ENCODE data around the gene MAPT. TPM values are rescaled to one million over a fixed set of nuclear protein-coding genes. Genes with fewer than 3 reads are reported as not detected.

Gene MAPT
- total and polyA plus RNA-seq, 2 of the 13 experiments (the other 11 are each of a cell fraction or from before 2014, with no cell fraction given): 2.1 to 2.8 TPM

DNA sequence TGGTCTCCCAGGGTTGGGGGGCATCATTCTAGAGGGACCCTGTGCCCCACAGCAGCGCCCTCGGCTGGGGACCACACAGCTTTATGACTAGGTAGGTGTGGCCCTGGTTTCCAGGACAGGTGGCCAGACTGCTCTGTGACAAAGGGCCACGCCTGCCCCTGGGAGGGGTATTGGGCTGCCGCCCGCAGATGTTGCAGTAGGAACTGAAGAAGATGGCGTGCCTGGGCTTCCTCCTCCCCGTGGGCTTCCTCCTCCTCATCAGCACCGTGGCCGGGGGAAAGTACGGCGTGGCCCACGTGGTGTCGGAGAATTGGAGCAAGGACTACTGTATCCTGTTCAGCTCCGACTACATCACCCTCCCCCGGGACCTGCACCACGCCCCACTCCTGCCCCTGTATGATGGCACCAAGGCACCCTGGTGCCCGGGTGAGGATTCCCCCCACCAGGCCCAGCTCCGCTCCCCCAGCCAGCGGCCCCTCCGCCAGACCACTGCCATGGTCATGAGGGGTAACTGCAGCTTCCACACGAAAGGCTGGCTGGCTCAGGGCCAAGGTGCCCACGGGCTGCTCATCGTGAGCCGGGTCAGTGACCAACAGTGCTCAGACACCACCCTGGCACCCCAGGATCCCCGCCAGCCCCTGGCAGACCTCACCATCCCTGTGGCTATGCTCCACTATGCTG is 49.5 kb upstream of the MAPT start, which contains the start of gene SPPL2C:
SPPL2C (plus strand) TSS at position 187 of the 681 bp plus-strand sequence; CDS start at position 213, 26 bp downstream.
- Histone ChIP-seq H3K9ac (ENCODE audit: insufficient read depth, low read depth, low read length) (no peak within 1 kb of the TSS), H3K79me2 (ENCODE audit: insufficient read depth, low read length) (no peaks in the 10 kb centered on the region)
- POLR2A ChIA-PET: no interaction called here

More for the DNA sequence above, 49.5 kb upstream of the MAPT start, which contains the start of gene SPPL2C:
- CTCF ChIA-PET (ENCODE audit: low intra/inter-chr PET ratio, low total read pairs): no interaction called here
- 33% methylated on average over 10 of the region's 25 CpGs for WGBS (ENCODE audit: low lambda C conversion rate)
- intact Hi-C loops (cut with micrococcal nuclease; ENCODE audit: unreplicated experiment): no loop called here
- Histone ChIP-seq H4K20me1 (ENCODE audit: insufficient read depth, low read length) (no peaks in the 10 kb centered on the region), H3K36me3 (replicated peaks in 1 of 2; ENCODE audit: control insufficient read depth in 1 of 2, insufficient read depth in 2 of 2, low read length in 2 of 2) (no peaks in the 10 kb centered on the region), H3K27ac (ENCODE audit: extremely low read length, insufficient read depth, low read length) (no peak within 1 kb of the TSS), H3K4me3 (replicated peaks in 1 of 3; ENCODE audit: insufficient read depth in 1 of 3, low read depth in 2 of 3, low read length in 3 of 3) (no peak within 1 kb of the TSS), H3K4me2 (ENCODE audit: low read depth, low read length) (no peak within 1 kb of the TSS), H3K27me3 (ENCODE audit: control insufficient read depth in 1 of 2, insufficient read depth in 2 of 2, low read length in 2 of 2) (peaks cover 19 to 91% of the 10 kb centered on the region in 2 experiments; a peak in 4 of 5 replicates), H3K4me1 (ENCODE audit: insufficient read depth, low read length) (no peaks in the 10 kb centered on the region), H3K9me3 (ENCODE audit: low read length) (no peaks in the 10 kb centered on the region), H2AFZ (ENCODE audit: low read length) (no peak within 1 kb of the TSS)
- TF ChIP-seq EZH2 (conservative IDR thresholded peaks at IDR 0.05; ENCODE audit: low read depth, low read length) (no peak), YEATS4 (CRISPR knock-in tag; IDR thresholded peaks at IDR 0.05; ENCODE audit: borderline replicate concordance) (no peak), SIX4 (CRISPR knock-in tag; IDR thresholded peaks at IDR 0.05) (no peak), FIP1L1 (IDR thresholded peaks at IDR 0.05; ENCODE audit: borderline replicate concordance, insufficient read depth, low read depth, low read length) (no peak), KLF6 (CRISPR knock-in tag; IDR thresholded peaks at IDR 0.05) (no peak), CBFB (CRISPR knock-in tag; IDR thresholded peaks at IDR 0.05) (no peak), ZNF709 (CRISPR knock-in tag; IDR thresholded peaks at IDR 0.05) (no peak), U2AF2 (IDR thresholded peaks at IDR 0.05; ENCODE audit: low read depth, low read length) (no peak), ZNF788 (CRISPR knock-in tag; IDR thresholded peaks at IDR 0.05; ENCODE audit: borderline replicate concordance) (no peak), ZNF607 (CRISPR knock-in tag; IDR thresholded peaks at IDR 0.05; ENCODE audit: borderline replicate concordance) (no peak), SNAPC2 (CRISPR knock-in tag; IDR thresholded peaks at IDR 0.05) (no peak), ZNF335 (CRISPR knock-in tag; IDR thresholded peaks at IDR 0.05) (no peak)
- TF ChIP-seq, protein P1, sequence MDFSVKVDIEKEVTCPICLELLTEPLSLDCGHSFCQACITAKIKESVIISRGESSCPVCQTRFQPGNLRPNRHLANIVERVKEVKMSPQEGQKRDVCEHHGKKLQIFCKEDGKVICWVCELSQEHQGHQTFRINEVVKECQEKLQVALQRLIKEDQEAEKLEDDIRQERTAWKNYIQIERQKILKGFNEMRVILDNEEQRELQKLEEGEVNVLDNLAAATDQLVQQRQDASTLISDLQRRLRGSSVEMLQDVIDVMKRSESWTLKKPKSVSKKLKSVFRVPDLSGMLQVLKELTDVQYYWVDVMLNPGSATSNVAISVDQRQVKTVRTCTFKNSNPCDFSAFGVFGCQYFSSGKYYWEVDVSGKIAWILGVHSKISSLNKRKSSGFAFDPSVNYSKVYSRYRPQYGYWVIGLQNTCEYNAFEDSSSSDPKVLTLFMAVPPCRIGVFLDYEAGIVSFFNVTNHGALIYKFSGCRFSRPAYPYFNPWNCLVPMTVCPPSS (IDR thresholded peaks at IDR 0.05): no peak
- TF ChIP-seq, protein P2, sequence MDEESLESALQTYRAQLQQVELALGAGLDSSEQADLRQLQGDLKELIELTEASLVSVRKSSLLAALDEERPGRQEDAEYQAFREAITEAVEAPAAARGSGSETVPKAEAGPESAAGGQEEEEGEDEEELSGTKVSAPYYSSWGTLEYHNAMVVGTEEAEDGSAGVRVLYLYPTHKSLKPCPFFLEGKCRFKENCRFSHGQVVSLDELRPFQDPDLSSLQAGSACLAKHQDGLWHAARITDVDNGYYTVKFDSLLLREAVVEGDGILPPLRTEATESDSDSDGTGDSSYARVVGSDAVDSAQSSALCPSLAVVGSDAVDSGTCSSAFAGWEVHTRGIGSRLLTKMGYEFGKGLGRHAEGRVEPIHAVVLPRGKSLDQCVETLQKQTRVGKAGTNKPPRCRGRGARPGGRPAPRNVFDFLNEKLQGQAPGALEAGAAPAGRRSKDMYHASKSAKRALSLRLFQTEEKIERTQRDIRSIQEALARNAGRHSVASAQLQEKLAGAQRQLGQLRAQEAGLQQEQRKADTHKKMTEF (CRISPR knock-in tag; IDR thresholded peaks at IDR 0.05): no peak
- TF ChIP-seq, protein P3, sequence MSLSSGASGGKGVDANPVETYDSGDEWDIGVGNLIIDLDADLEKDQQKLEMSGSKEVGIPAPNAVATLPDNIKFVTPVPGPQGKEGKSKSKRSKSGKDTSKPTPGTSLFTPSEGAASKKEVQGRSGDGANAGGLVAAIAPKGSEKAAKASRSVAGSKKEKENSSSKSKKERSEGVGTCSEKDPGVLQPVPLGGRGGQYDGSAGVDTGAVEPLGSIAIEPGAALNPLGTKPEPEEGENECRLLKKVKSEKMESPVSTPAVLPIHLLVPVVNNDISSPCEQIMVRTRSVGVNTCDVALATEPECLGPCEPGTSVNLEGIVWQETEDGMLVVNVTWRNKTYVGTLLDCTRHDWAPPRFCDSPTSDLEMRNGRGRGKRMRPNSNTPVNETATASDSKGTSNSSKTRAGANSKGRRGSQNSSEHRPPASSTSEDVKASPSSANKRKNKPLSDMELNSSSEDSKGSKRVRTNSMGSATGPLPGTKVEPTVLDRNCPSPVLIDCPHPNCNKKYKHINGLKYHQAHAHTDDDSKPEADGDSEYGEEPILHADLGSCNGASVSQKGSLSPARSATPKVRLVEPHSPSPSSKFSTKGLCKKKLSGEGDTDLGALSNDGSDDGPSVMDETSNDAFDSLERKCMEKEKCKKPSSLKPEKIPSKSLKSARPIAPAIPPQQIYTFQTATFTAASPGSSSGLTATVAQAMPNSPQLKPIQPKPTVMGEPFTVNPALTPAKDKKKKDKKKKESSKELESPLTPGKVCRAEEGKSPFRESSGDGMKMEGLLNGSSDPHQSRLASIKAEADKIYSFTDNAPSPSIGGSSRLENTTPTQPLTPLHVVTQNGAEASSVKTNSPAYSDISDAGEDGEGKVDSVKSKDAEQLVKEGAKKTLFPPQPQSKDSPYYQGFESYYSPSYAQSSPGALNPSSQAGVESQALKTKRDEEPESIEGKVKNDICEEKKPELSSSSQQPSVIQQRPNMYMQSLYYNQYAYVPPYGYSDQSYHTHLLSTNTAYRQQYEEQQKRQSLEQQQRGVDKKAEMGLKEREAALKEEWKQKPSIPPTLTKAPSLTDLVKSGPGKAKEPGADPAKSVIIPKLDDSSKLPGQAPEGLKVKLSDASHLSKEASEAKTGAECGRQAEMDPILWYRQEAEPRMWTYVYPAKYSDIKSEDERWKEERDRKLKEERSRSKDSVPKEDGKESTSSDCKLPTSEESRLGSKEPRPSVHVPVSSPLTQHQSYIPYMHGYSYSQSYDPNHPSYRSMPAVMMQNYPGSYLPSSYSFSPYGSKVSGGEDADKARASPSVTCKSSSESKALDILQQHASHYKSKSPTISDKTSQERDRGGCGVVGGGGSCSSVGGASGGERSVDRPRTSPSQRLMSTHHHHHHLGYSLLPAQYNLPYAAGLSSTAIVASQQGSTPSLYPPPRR (CRISPR knock-in tag; IDR thresholded peaks at IDR 0.05; ENCODE audit: borderline replicate concordance): no peak
- TF ChIP-seq, protein P4, sequence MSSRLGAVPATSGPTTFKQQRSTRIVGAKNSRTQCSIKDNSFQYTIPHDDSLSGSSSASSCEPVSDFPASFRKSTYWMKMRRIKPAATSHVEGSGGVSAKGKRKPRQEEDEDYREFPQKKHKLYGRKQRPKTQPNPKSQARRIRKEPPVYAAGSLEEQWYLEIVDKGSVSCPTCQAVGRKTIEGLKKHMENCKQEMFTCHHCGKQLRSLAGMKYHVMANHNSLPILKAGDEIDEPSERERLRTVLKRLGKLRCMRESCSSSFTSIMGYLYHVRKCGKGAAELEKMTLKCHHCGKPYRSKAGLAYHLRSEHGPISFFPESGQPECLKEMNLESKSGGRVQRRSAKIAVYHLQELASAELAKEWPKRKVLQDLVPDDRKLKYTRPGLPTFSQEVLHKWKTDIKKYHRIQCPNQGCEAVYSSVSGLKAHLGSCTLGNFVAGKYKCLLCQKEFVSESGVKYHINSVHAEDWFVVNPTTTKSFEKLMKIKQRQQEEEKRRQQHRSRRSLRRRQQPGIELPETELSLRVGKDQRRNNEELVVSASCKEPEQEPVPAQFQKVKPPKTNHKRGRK (CRISPR knock-in tag; IDR thresholded peaks at IDR 0.05): no peak
- FAIRE-seq (no peak), DNase-seq (ENCODE audit: low spot score) (no peak), ATAC-seq (no peak)
- BruUV-seq (replicated peaks): no TSS peak
- in situ Hi-C loops (cut with HindIII; ENCODE audit: extremely low pct_ligation_motif_present, low pct_unique_long_range_greater_than_20kb): no loop called here

Data from HepG2 (cell line).